Liver (tissue), 9 donors: ENCODE results near the gene MRTFB. TPM values are rescaled to one million over a fixed set of nuclear protein-coding genes. Genes with fewer than 3 reads are reported as not detected.

Source experiments
- DNase-seq: peaks from one replicate; pipeline ENCODE4 v3.0.0-alpha.2; 2017; ENCODE audit warnings: low spot score
- H3K27ac ChIP-seq, 2 donors: one replicate each; pipeline ENCODE4 v1.7.0; 2013; ENCODE audit warnings: inconsistent platforms in 2 of 2, low read length in 2 of 2, control low read depth in 1 of 2, low read depth in 1 of 2, mild to moderate bottlenecking in 1 of 2
- H3K27me3 ChIP-seq, 4 donors: one replicate each; pipeline versions ENCODE4 v1.6.1 to v1.7.0; 2013; ENCODE audit warnings: low read length in 3 of 4, inconsistent platforms in 1 of 4, mild to moderate bottlenecking in 1 of 4, moderate library complexity in 1 of 4; ENCODE audit not compliant: control insufficient read depth in 4 of 4, insufficient read depth in 4 of 4
- H3K36me3 ChIP-seq, 4 donors: one replicate each; pipeline versions ENCODE4 v1.6.1 to v1.7.0; 2013; ENCODE audit warnings: low read length in 3 of 4, mild to moderate bottlenecking in 3 of 4, low read depth in 1 of 4, moderate library complexity in 1 of 4; ENCODE audit not compliant: control insufficient read depth in 4 of 4, insufficient read depth in 3 of 4
- H3K4me1 ChIP-seq, 4 donors: one replicate each; pipeline versions ENCODE4 v1.6.1 to v1.7.0; 2013; ENCODE audit warnings: low read length in 3 of 4, mild to moderate bottlenecking in 3 of 4, moderate library complexity in 1 of 4; ENCODE audit not compliant: control insufficient read depth in 4 of 4, insufficient read depth in 4 of 4
- H3K4me3 ChIP-seq, 3 donors: one replicate each; pipeline versions ENCODE4 v1.6.1 to v1.7.0; 2013; ENCODE audit warnings: low read length in 3 of 3, control low read depth in 1 of 3, low read depth in 1 of 3, mild to moderate bottlenecking in 1 of 3
- H3K9ac ChIP-seq, 2 donors: one replicate each; pipeline ENCODE4 v1.7.0; 2013; ENCODE audit warnings: low read length in 2 of 2, mild to moderate bottlenecking in 2 of 2, moderate library complexity in 2 of 2, control low read depth in 1 of 2, low read depth in 1 of 2
- H3K9me3 ChIP-seq, 4 donors: one replicate each; pipeline versions ENCODE4 v1.6.1 to v1.7.0; 2013; ENCODE audit warnings: low read length in 3 of 4; ENCODE audit not compliant: control insufficient read depth in 4 of 4
- EGR1 ChIP-seq, 2 donors: IDR thresholded peaks; 2 replicates each; pipeline ENCODE4 v1.6.1; 2016 to 2018; ENCODE audit warnings: antibody characterized with exemption in 2 of 2, low read depth in 2 of 2
- FOXA1 ChIP-seq: IDR thresholded peaks from 2 replicates; pipeline ENCODE4 v1.6.1; 2016; ENCODE audit warnings: antibody characterized with exemption
- FOXA2 ChIP-seq: IDR thresholded peaks from 2 replicates; pipeline ENCODE4 v1.6.1; 2016; ENCODE audit warnings: antibody characterized with exemption
- GABPA ChIP-seq, 2 donors: IDR thresholded peaks in 1 of 2; conservative IDR thresholded peaks in 1 of 2; 2 replicates each; pipeline ENCODE4 v1.6.1; 2016; ENCODE audit warnings: antibody characterized with exemption in 2 of 2, mild to moderate bottlenecking in 1 of 2, moderate library complexity in 1 of 2
- HNF4A ChIP-seq, 2 donors: conservative IDR thresholded peaks; 2 replicates each; pipeline ENCODE4 v1.6.1; 2016; ENCODE audit warnings: antibody characterized with exemption in 2 of 2, mild to moderate bottlenecking in 2 of 2
- HNF4G ChIP-seq: IDR thresholded peaks from 2 replicates; pipeline ENCODE4 v1.6.1; 2016; ENCODE audit warnings: antibody characterized with exemption
- JUND ChIP-seq, 2 donors: IDR thresholded peaks; 2 replicates each; pipeline ENCODE4 v1.6.1; 2016; ENCODE audit warnings: antibody characterized with exemption in 2 of 2
- NR2F2 ChIP-seq: IDR thresholded peaks from 2 replicates; pipeline ENCODE4 v1.6.1; 2016; ENCODE audit warnings: antibody characterized with exemption
- RAD21 ChIP-seq, 2 donors: IDR thresholded peaks; 2 replicates each; pipeline ENCODE4 v1.6.1; 2016; ENCODE audit warnings: antibody characterized with exemption in 2 of 2, mild to moderate bottlenecking in 2 of 2
- RXRA ChIP-seq, 2 donors: IDR thresholded peaks; 2 replicates each; pipeline ENCODE4 v1.6.1; 2017 to 2018; ENCODE audit warnings: antibody characterized with exemption in 2 of 2, mild to moderate bottlenecking in 1 of 2
- SP1 ChIP-seq: IDR thresholded peaks from 2 replicates; pipeline ENCODE4 v1.6.1; 2018; ENCODE audit warnings: antibody characterized with exemption, mild to moderate bottlenecking
- TAF1 ChIP-seq: conservative IDR thresholded peaks from 2 replicates; pipeline ENCODE4 v1.6.1; 2016; ENCODE audit warnings: antibody characterized with exemption, mild to moderate bottlenecking
- YY1 ChIP-seq: IDR thresholded peaks from 2 replicates; pipeline ENCODE4 v1.6.1; 2016; ENCODE audit warnings: antibody characterized with exemption, mild to moderate bottlenecking
- WGBS: extraction: QIAGEN DNeasy Blood & Tissue Kit; methylation state at CpG from one replicate; pipeline ENCODE4 v1.1.7; 2013; 5-methylcytosine and 5-hydroxymethylcytosine counted together
- polyA plus RNA-seq, 2 donors: library from polyadenylated mRNA; stranded (reverse) in 1 of 2; unstranded in 1 of 2; fragments of 200-250 nt in 1 of 2; fragments of >200 nt in 1 of 2; fragmentation: Nextera tagmentation in 1 of 2; extraction: Ambion mirVana in 1 of 2; gene quantifications; one replicate each; pipeline versions ENCODE4 v1.2.1 to v1.2.3, GENCODE V29; 2013 to 2015
- total RNA-seq, 2 donors: library from RNA; depleted of rRNA; stranded (reverse); fragments of >200 nt; gene quantifications; one replicate each; pipeline ENCODE4 v1.2.3, GENCODE V29; 2014
- TF ChIP-seq, protein P1 (sequence below): IDR thresholded peaks from 2 replicates; pipeline ENCODE4 v1.6.1; 2016; ENCODE audit warnings: antibody characterized with exemption
- TF ChIP-seq, protein P2 (sequence below): IDR thresholded peaks from 2 replicates; pipeline ENCODE4 v1.6.1; 2016; ENCODE audit warnings: antibody characterized with exemption
- TF ChIP-seq, protein P3 (sequence below): fragments of 150-350 bp; IDR thresholded peaks from 2 replicates; pipeline ENCODE4 v1.5.1; 2017; ENCODE audit warnings: improper control_type of control experiment, low read depth, low read length; ENCODE audit not compliant: missing input control
- TF ChIP-seq, protein P4 (sequence below): IDR thresholded peaks from 2 replicates; pipeline ENCODE4 v1.6.1; 2016; ENCODE audit warnings: antibody characterized with exemption
- TF ChIP-seq, protein P5 (sequence below): IDR thresholded peaks from 2 replicates; pipeline ENCODE4 v1.6.1; 2016; ENCODE audit warnings: antibody characterized with exemption, mild to moderate bottlenecking
- donor health status: healthy.
- donor health status: healthy.
- donor health status: healthy.
- donor health status: healthy.
- donor health status: healthy.

The MRTFB gene
- total and polyA plus RNA-seq, 4 donors: 4.1 to 14.2 (median 5.8) TPM

DNA sequence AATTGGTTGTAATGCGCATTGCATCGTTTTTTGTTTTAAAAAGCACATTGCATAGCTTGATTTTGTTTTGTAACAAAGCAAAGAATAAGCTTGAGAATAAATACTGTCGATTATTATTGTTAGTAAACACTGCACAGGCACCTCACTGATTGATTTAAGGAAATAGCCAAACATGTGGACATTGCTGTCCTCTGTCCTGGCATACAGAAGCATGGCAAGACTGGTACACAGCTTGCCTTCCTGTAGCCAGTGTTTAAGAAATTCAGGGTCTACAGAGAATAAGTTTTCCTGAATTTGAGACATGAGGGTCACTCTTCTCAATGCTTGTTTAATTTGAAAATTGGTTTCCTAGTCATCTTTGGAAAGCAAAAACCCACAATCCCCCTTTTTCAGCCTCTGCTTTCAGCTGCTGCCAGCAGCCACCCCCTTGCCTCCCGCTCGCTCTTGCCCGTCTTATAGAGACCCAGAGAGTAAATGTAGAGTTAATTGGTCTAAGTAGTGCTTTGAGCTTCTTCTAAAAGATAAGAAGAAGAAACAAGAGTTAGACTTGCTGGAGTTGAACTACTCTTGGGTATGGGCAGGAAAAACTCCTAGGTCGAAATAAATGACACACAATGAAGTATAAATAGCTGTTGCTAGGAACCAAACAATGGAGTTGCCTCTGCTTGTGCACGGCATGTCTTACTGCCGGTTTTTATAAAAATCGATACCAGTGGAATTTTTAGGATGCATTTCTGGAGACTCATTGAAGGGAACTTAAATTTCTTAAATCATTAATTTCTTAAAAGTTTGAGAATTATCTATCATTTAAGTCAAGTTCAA, 116.6 kb downstream of the MRTFB start:
- Histone ChIP-seq H3K36me3 (peaks cover 0 to 2% (median 0%) of the 10 kb centered on the region in 4 donors), H3K27me3 (no peaks in the 10 kb centered on the region), H3K9ac (no peak overlapping the region), H3K4me1 (peaks cover 0 to 3% (median 0%) of the 10 kb centered on the region in 4 donors), H3K27ac (no peak overlapping the region), H3K4me3 (no peak overlapping the region), H3K9me3 (no peaks in the 10 kb centered on the region)
- WGBS: 85% methylated on average over 10 of the region's 10 CpGs
- TF ChIP-seq, protein P1, sequence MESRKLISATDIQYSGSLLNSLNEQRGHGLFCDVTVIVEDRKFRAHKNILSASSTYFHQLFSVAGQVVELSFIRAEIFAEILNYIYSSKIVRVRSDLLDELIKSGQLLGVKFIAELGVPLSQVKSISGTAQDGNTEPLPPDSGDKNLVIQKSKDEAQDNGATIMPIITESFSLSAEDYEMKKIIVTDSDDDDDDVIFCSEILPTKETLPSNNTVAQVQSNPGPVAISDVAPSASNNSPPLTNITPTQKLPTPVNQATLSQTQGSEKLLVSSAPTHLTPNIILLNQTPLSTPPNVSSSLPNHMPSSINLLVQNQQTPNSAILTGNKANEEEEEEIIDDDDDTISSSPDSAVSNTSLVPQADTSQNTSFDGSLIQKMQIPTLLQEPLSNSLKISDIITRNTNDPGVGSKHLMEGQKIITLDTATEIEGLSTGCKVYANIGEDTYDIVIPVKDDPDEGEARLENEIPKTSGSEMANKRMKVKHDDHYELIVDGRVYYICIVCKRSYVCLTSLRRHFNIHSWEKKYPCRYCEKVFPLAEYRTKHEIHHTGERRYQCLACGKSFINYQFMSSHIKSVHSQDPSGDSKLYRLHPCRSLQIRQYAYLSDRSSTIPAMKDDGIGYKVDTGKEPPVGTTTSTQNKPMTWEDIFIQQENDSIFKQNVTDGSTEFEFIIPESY: no peak
- TF ChIP-seq HNF4G (no peak), HNF4A (conservative IDR thresholded peaks at IDR 0.05) (no peak), FOXA1 (no peak), YY1 (no peak), RXRA (IDR thresholded peaks at IDR 0.05) (no peak), NR2F2 (no peak), EGR1 (IDR thresholded peaks at IDR 0.05; ENCODE audit: low read depth in 2 of 2) (no peak), TAF1 (no peak), RAD21 (IDR thresholded peaks at IDR 0.05) (no peak), FOXA2 (no peak), JUND (IDR thresholded peaks at IDR 0.05) (no peak), SP1 (no peak), GABPA (IDR thresholded peaks at IDR 0.05 in 1 of 2, conservative IDR thresholded peaks at IDR 0.05 in 1 of 2) (no peak)
- TF ChIP-seq, protein P2, sequence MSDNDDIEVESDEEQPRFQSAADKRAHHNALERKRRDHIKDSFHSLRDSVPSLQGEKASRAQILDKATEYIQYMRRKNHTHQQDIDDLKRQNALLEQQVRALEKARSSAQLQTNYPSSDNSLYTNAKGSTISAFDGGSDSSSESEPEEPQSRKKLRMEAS: no peak
- TF ChIP-seq, protein P3, sequence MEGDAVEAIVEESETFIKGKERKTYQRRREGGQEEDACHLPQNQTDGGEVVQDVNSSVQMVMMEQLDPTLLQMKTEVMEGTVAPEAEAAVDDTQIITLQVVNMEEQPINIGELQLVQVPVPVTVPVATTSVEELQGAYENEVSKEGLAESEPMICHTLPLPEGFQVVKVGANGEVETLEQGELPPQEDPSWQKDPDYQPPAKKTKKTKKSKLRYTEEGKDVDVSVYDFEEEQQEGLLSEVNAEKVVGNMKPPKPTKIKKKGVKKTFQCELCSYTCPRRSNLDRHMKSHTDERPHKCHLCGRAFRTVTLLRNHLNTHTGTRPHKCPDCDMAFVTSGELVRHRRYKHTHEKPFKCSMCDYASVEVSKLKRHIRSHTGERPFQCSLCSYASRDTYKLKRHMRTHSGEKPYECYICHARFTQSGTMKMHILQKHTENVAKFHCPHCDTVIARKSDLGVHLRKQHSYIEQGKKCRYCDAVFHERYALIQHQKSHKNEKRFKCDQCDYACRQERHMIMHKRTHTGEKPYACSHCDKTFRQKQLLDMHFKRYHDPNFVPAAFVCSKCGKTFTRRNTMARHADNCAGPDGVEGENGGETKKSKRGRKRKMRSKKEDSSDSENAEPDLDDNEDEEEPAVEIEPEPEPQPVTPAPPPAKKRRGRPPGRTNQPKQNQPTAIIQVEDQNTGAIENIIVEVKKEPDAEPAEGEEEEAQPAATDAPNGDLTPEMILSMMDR: no peak
- TF ChIP-seq, protein P4, sequence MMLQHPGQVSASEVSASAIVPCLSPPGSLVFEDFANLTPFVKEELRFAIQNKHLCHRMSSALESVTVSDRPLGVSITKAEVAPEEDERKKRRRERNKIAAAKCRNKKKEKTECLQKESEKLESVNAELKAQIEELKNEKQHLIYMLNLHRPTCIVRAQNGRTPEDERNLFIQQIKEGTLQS: no peak
- TF ChIP-seq, protein P5, sequence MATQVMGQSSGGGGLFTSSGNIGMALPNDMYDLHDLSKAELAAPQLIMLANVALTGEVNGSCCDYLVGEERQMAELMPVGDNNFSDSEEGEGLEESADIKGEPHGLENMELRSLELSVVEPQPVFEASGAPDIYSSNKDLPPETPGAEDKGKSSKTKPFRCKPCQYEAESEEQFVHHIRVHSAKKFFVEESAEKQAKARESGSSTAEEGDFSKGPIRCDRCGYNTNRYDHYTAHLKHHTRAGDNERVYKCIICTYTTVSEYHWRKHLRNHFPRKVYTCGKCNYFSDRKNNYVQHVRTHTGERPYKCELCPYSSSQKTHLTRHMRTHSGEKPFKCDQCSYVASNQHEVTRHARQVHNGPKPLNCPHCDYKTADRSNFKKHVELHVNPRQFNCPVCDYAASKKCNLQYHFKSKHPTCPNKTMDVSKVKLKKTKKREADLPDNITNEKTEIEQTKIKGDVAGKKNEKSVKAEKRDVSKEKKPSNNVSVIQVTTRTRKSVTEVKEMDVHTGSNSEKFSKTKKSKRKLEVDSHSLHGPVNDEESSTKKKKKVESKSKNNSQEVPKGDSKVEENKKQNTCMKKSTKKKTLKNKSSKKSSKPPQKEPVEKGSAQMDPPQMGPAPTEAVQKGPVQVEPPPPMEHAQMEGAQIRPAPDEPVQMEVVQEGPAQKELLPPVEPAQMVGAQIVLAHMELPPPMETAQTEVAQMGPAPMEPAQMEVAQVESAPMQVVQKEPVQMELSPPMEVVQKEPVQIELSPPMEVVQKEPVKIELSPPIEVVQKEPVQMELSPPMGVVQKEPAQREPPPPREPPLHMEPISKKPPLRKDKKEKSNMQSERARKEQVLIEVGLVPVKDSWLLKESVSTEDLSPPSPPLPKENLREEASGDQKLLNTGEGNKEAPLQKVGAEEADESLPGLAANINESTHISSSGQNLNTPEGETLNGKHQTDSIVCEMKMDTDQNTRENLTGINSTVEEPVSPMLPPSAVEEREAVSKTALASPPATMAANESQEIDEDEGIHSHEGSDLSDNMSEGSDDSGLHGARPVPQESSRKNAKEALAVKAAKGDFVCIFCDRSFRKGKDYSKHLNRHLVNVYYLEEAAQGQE: no peak
- no peak for DNase-seq
